ENCODE results near the gene CCNT1.

GRCh38 chr12:48686615-48687334 lies 29.7 kb downstream of the CCNT1 start:
- TF ChIP-seq, protein P1, sequence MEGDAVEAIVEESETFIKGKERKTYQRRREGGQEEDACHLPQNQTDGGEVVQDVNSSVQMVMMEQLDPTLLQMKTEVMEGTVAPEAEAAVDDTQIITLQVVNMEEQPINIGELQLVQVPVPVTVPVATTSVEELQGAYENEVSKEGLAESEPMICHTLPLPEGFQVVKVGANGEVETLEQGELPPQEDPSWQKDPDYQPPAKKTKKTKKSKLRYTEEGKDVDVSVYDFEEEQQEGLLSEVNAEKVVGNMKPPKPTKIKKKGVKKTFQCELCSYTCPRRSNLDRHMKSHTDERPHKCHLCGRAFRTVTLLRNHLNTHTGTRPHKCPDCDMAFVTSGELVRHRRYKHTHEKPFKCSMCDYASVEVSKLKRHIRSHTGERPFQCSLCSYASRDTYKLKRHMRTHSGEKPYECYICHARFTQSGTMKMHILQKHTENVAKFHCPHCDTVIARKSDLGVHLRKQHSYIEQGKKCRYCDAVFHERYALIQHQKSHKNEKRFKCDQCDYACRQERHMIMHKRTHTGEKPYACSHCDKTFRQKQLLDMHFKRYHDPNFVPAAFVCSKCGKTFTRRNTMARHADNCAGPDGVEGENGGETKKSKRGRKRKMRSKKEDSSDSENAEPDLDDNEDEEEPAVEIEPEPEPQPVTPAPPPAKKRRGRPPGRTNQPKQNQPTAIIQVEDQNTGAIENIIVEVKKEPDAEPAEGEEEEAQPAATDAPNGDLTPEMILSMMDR (IDR thresholded peaks at IDR 0.05; ENCODE audit: low read length) = no peak
- no peak for TF ChIP-seq EZH2 (IDR thresholded peaks at IDR 0.05; ENCODE audit: borderline replicate concordance, low read length)

Data from OCI-LY1 (cell line).